GM12873 (cell line): ENCODE measurements around the gene GRID2.

Source experiments
- CTCF ChIP-seq: IDR thresholded peaks from 2 replicates; pipeline ENCODE4 v1.5.1; 2012; ENCODE audit warnings: low read depth, mild to moderate bottlenecking, moderate library complexity, low read length, control low read depth; ENCODE audit not compliant: insufficient read depth; ENCODE audit errors: missing control alignments

Gene GRID2

GRCh38 chr4:93394545-93395081 lies 1090.8 kb downstream of the GRID2 start:
- TF ChIP-seq CTCF: no peak

- TF ChIP-seq CTCF: no peak
Measured at GRCh38 chr4:93396272-93396671, 1092.5 kb downstream of the GRID2 start.

- no peak for TF ChIP-seq CTCF
Measured at GRCh38 chr4:93403571-93403970, 1099.8 kb downstream of the GRID2 start.

GRCh38 chr4:93407493-93408275 lies 1103.9 kb downstream of the GRID2 start:
- no peak for TF ChIP-seq CTCF

- TF ChIP-seq CTCF: no peak
Measured at GRCh38 chr4:93409035-93409434, 1105.3 kb downstream of the GRID2 start.

- no peak for TF ChIP-seq CTCF
Measured at GRCh38 chr4:93414041-93414550, 1110.3 kb downstream of the GRID2 start.

GRCh38 chr4:93416344-93417128 lies 1112.8 kb downstream of the GRID2 start:
- no peak for TF ChIP-seq CTCF
